Pancreas (tissue), 10 donors: ENCODE results near the gene GNA12. TPM values are rescaled to one million over a fixed set of nuclear protein-coding genes. Genes with fewer than 3 reads are reported as not detected.
"Not testable (repeated sequence)": the region's sequence is repeated elsewhere in the genome, so short reads cannot be mapped to it uniquely, and the experiment has no call there.

Experiments
- ATAC-seq, 4 donors: fragments of 200-7000 bp; cut with Tn5 transposase; one replicate each; pipeline versions ENCODE4 v1.8.0 to v1.9.1; 2020; ENCODE audit warnings: mild to moderate bottlenecking in 4 of 4, moderate library complexity in 4 of 4
- DNase-seq, 6 donors: peaks; one replicate each; pipeline ENCODE4 v3.0.0-alpha.2; 2020
- FAIRE-seq: peaks from 2 replicates; lab custom pipeline; 2012; peaks lifted over from hg19 to GRCh38; lab: Jason Lieb, UNC
- H3K27ac ChIP-seq, 4 donors: fragments of 200-600 bp; sonication (generic); 1 replicate in 3 of 4; 2 replicates in 1 of 4; pipeline versions ENCODE4 v1.5.0 to v1.8.0; 2020
- H3K27me3 ChIP-seq, 4 donors: fragments of 200-600 bp; one replicate each; pipeline ENCODE4 v1.8.0; 2021
- H3K36me3 ChIP-seq, 3 donors: fragments of 200-600 bp; sonication (generic) in 1 of 3; one replicate each; pipeline versions ENCODE4 v1.5.0 to v1.8.0; 2020 to 2021
- H3K4me1 ChIP-seq, 3 donors: fragments of 200-600 bp; one replicate each; pipeline ENCODE4 v1.8.0; 2021
- H3K4me3 ChIP-seq, 4 donors: fragments of 200-600 bp; sonication (generic) in 2 of 4; one replicate each; pipeline versions ENCODE4 v1.5.0 to v1.8.0; 2020 to 2021
- H3K9me3 ChIP-seq, 4 donors: fragments of 200-600 bp; one replicate each; pipeline ENCODE4 v1.8.0; 2021
- WGBS, 2 donors: extraction: QIAGEN DNeasy Blood & Tissue Kit; methylation state at CpG; one replicate each; pipeline ENCODE4 v1.1.7; 2013; 5-methylcytosine and 5-hydroxymethylcytosine counted together
- intact Hi-C, 3 donors: fragments of 100-400 bp; cut with DNase I; formaldehyde crosslinking; loops; one replicate each; pipeline versions ENCODE4 v1.11.1 to v1.14.2; 2022
- polyA plus RNA-seq, 2 donors: library from polyadenylated mRNA; stranded (reverse); fragments of 200-250 nt; gene quantifications; one replicate each; pipeline ENCODE4 v1.2.3, GENCODE V29; 2013
- total RNA-seq, 6 donors: library from RNA; stranded (reverse); fragmentation: NEBNext Ultra II Directional in 4 of 6; extraction: Animal tissue kit (Norgen Biotek cat#: 25700) in 4 of 6; gene quantifications; one replicate each; pipeline versions ENCODE4 v1.2.1 to v1.2.4, GENCODE V29; 2021 to 2023
- TF ChIP-seq, protein P1 (sequence below), 4 donors: fragments of 200-600 bp; sonication (generic) in 3 of 4; IDR thresholded peaks; one replicate each; pipeline versions ENCODE4 v1.5.0 to v1.8.0; 2021; ENCODE audit warnings: antibody characterized with exemption in 4 of 4
- donor health status: healthy with polysubstance abuse.
- donor health status: DM: no; HTN: no; CAD: no; lungs with moderate emphysema.
- donor health status: DM: no; HTN: no; CAD: no.
- donor health status: control.
- donor health status: control.
- donor health status: Bipolar disorder and iron deficiency.
- donor health status: DM: yes; HTN: yes; CAD: no.
- donor health status: DM: no; HTN: no; CAD: no.
- donor health status: DM: no; HTN: no; CAD: no.
- donor health status: DM: yes; HTN: yes; CAD: no.

The GNA12 gene
- total and polyA plus RNA-seq, 8 donors: 7.5 to 23.0 (median 15.9) TPM

- FAIRE-seq: no peak
- H3K4me1 ChIP-seq: peaks cover 0 to 3% (median 0%) of the 10 kb centered on the region in 3 donors
- no peak overlapping the region for H3K4me3 ChIP-seq
- H3K36me3 ChIP-seq: no peaks in the 10 kb centered on the region
- H3K27me3 ChIP-seq: peaks cover 0 to 16% (median 0%) of the 10 kb centered on the region in 4 donors
- no peaks in the 10 kb centered on the region for H3K9me3 ChIP-seq
- no peak for ATAC-seq
- WGBS, 2 donors: 89 to 92% methylated on average over 10 to 11 of the region's 11 CpGs
- intact Hi-C loops: loop anchor here in 2 of 3 donors (10.0 kb wide), 2 partner anchors 210 to 230 kb away; partner anchors contain the start of gene GRIFIN (in 1 of the 2)
- TF ChIP-seq, protein P1, sequence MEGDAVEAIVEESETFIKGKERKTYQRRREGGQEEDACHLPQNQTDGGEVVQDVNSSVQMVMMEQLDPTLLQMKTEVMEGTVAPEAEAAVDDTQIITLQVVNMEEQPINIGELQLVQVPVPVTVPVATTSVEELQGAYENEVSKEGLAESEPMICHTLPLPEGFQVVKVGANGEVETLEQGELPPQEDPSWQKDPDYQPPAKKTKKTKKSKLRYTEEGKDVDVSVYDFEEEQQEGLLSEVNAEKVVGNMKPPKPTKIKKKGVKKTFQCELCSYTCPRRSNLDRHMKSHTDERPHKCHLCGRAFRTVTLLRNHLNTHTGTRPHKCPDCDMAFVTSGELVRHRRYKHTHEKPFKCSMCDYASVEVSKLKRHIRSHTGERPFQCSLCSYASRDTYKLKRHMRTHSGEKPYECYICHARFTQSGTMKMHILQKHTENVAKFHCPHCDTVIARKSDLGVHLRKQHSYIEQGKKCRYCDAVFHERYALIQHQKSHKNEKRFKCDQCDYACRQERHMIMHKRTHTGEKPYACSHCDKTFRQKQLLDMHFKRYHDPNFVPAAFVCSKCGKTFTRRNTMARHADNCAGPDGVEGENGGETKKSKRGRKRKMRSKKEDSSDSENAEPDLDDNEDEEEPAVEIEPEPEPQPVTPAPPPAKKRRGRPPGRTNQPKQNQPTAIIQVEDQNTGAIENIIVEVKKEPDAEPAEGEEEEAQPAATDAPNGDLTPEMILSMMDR (IDR thresholded peaks at IDR 0.05): no peak
- no peak for DNase-seq
- no peak overlapping the region for H3K27ac ChIP-seq
Measured at GRCh38 chr7:2684501-2684900, 159.6 kb downstream of the GNA12 start.

DNA sequence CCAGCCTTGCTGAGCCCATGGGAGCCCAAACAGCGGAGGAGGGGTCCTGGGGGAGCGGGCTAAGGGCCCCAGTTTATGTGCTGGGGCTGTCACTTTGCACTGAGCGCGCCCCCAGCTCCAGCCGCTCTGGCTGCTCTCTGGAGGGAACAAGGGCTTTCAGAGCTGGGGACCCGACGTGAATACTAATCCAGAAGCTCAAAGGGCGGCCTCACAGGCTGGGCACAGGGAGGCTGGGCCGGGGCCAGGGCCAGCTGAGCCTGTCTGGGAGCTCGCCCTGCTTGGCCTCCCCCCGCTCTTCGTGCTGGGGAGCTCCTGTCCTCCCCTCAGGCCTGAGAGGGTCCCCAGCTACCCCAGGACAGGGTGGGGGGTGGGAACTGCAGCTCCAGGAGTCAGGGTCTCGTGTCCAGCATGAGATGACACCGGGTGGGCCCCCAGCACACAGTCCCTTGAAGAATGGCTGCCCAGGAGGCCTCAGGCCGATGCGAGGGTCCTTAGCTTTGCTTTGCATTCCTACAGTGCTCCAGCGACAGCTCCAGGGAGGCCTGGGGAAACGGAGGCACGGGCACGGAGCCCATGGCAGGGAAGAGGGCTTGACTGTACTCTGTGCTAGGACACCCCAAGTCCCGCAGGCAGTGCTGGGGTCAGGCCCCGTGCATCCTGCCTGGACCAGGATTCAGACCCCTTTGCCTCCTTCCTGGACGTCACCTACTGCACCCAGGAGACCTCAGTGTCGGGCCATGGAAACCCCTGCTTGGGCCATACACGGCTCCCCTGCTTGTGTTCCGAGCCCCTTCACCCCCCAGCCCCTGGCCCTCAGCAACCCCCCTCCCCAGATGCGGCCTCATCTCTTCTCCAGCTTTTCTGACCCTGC lies 161.9 kb downstream of the GNA12 start:
- TF ChIP-seq, protein P1 (IDR thresholded peaks at IDR 0.05): no peak
- DNase-seq (no peak), FAIRE-seq (no peak), ATAC-seq (no peak)
- no peaks in the 10 kb centered on the region for H3K9me3 ChIP-seq
- H3K4me3 ChIP-seq: no peak overlapping the region
- intact Hi-C loops: loop anchor here in 2 of 3 donors (10.0 kb wide), 2 partner anchors 207 to 227 kb away; partner anchors contain the start of gene GRIFIN (in 1 of the 2)
- WGBS, 2 donors: 75 to 84% methylated on average over 25 to 27 of the region's 27 CpGs
- H3K27me3 ChIP-seq: peaks cover 0 to 10% (median 0%) of the 10 kb centered on the region in 4 donors
- H3K4me1 ChIP-seq: no peaks in the 10 kb centered on the region
- no peaks in the 10 kb centered on the region for H3K36me3 ChIP-seq
- no peak overlapping the region for H3K27ac ChIP-seq

GRCh38 chr7:2680792-2681490 lies 163.2 kb downstream of the GNA12 start:
- Histone ChIP-seq H3K4me1 (no peaks in the 10 kb centered on the region), H3K27me3 (peaks cover 0 to 2% (median 0%) of the 10 kb centered on the region in 4 donors), H3K36me3 (no peaks in the 10 kb centered on the region), H3K4me3 (no peak overlapping the region), H3K9me3 (no peaks in the 10 kb centered on the region), H3K27ac (no peak overlapping the region)
- FAIRE-seq (no peak), DNase-seq (peak; percentile 66 to 92 (median 85)), ATAC-seq (peak; percentile 80 to 91 (median 85))
- TF ChIP-seq, protein P1 (IDR thresholded peaks at IDR 0.05): peak; percentile 35 to 65 (median 55)
- WGBS, 2 donors: 25 to 33% methylated on average over 27 of the region's 27 CpGs
- intact Hi-C loops: loop anchor here in 2 of 3 donors (10.0 kb wide), 2 partner anchors 206 to 226 kb away; partner anchors contain the start of gene GRIFIN (in 1 of the 2)

- DNase-seq (peak in 1 of 6 donors; percentile 65), ATAC-seq (no peak), FAIRE-seq (no peak)
- Histone ChIP-seq H3K27me3 (no peaks in the 10 kb centered on the region), H3K9me3 (no peaks in the 10 kb centered on the region), H3K4me3 (no peak overlapping the region), H3K4me1 (no peaks in the 10 kb centered on the region), H3K27ac (no peak overlapping the region), H3K36me3 (no peaks in the 10 kb centered on the region)
- intact Hi-C loops: loop anchor here in 2 of 3 donors (10.0 kb wide), 2 partner anchors 205 to 225 kb away; partner anchors contain the start of gene GRIFIN (in 1 of the 2)
- WGBS, 2 donors: 65 to 67% methylated on average over 11 to 13 of the region's 13 CpGs
- TF ChIP-seq, protein P1 (IDR thresholded peaks at IDR 0.05): no peak
Measured at GRCh38 chr7:2680256-2680655, 163.9 kb downstream of the GNA12 start.

- ATAC-seq: peak; percentile 12 to 66 (median 32)
- intact Hi-C loops: loop anchor here in 2 of 3 donors (10.0 kb wide), 2 partner anchors 205 to 225 kb away; partner anchors contain the start of gene GRIFIN (in 1 of the 2)
- H3K4me3 ChIP-seq, H3K4me1 ChIP-seq, H3K9me3 ChIP-seq, FAIRE-seq, H3K36me3 ChIP-seq, DNase-seq, H3K27me3 ChIP-seq, H3K27ac ChIP-seq: not testable (repeated sequence)
- 47 to 57% methylated on average over 55 to 64 of the region's 64 CpGs for WGBS, 2 donors
Measured at GRCh38 chr7:2679135-2680127, 164.7 kb downstream of the GNA12 start.

GRCh38 chr7:2678454-2678853 lies 165.7 kb downstream of the GNA12 start:
- intact Hi-C loops, FAIRE-seq, H3K9me3 ChIP-seq, ATAC-seq, H3K4me3 ChIP-seq, H3K36me3 ChIP-seq, H3K27ac ChIP-seq, DNase-seq, H3K27me3 ChIP-seq, H3K4me1 ChIP-seq: not testable (repeated sequence)
- WGBS, 2 donors: 82 to 87% methylated on average over 11 to 15 of the region's 15 CpGs
